Cardiac fibroblast (primary cell): Measurements from ENCODE around the gene GLT8D2.

ENCODE experiments used
- DNase-seq, 2 donors: peaks; one replicate each; pipeline versions ENCODE4 v3.0.0 to v3.0.0-alpha.2; 2010; ENCODE audit warnings: low read depth in 2 of 2
- H3K4me3 ChIP-seq, 2 donors: replicated peaks in 1 of 2; 1 replicate in 1 of 2; 2 replicates in 1 of 2; pipeline ENCODE4 v1.5.1; 2011; ENCODE audit warnings: low read depth in 2 of 2, low read length in 2 of 2, mild to moderate bottlenecking in 2 of 2, moderate library complexity in 1 of 2
- CTCF ChIP-seq: IDR thresholded peaks from one replicate; pipeline ENCODE4 v1.5.1; 2011; ENCODE audit warnings: low read depth, mild to moderate bottlenecking, low read length, inconsistent platforms

Gene GLT8D2

GRCh38 chr12:104064031-104064841 lies 14.2 kb upstream of the GLT8D2 start, which contains the start of gene HCFC2:
HCFC2 (plus strand) TSS chr12:104064531; CDS start chr12:104064561, 30 bp downstream.
- H3K4me3 ChIP-seq = peak within 1 kb of the TSS; percentile 85 to 89
- peak; percentile 89 to 93 for DNase-seq
- no peak for TF ChIP-seq CTCF

GRCh38 chr12:104063712-104064030 lies 13.7 kb upstream of the GLT8D2 start:
- no peak for TF ChIP-seq CTCF
- peak overlapping the region; percentile 85 to 89 for H3K4me3 ChIP-seq
- peak in 1 of 2 donors; percentile 52 for DNase-seq

GRCh38 chr12:104060791-104061190 lies 10.8 kb upstream of the GLT8D2 start:
- DNase-seq = no peak
- no peak overlapping the region for H3K4me3 ChIP-seq
- TF ChIP-seq CTCF = no peak

- no peak for DNase-seq
- TF ChIP-seq CTCF = no peak
- no peak overlapping the region for H3K4me3 ChIP-seq
Observed at GRCh38 chr12:104059963-104060362, 10.0 kb upstream of the GLT8D2 start.

GRCh38 chr12:104058802-104059201 lies 8.8 kb upstream of the GLT8D2 start:
- peak in 1 of 2 donors; percentile 42 for DNase-seq

GRCh38 chr12:104057771-104058197 lies 7.8 kb upstream of the GLT8D2 start:
- peak; percentile 77 for TF ChIP-seq CTCF
- no peak overlapping the region for H3K4me3 ChIP-seq
- peak; percentile 47 to 49 for DNase-seq

More at GRCh38 chr12:104058802-104059201, 8.8 kb upstream of the GLT8D2 start:
- TF ChIP-seq CTCF = no peak
- H3K4me3 ChIP-seq = no peak overlapping the region

- TF ChIP-seq CTCF = no peak
- no peak overlapping the region for H3K4me3 ChIP-seq
- no peak for DNase-seq
Observed at GRCh38 chr12:104056419-104056972, 6.5 kb upstream of the GLT8D2 start.
